A549 (cell line): Measurements from ENCODE around the gene TFAP2D.

Experiments used
- CTCF ChIP-seq: fragments of >200 bp; sonication (Bioruptor Twin); formaldehyde crosslinking; IDR thresholded peaks from 3 replicates; pipeline ENCODE4 v1.5.1; 2016
- HMGXB4 ChIP-seq: fragments of 250-450 bp; sonication (Bioruptor Pico); IDR thresholded peaks from 2 replicates; pipeline ENCODE4 v1.5.0; 2021; ENCODE audit warnings: mild to moderate bottlenecking, moderate library complexity, borderline replicate concordance
- HOXB13 ChIP-seq: fragments of 250-450 bp; sonication (Bioruptor Pico); IDR thresholded peaks from 2 replicates; pipeline ENCODE4 v1.5.0; 2020; ENCODE audit warnings: low read depth, mild to moderate bottlenecking, moderate library complexity
- KDM1A ChIP-seq: fragments of 200-600 bp; sonication (generic); IDR thresholded peaks from 2 replicates; pipeline ENCODE4 v1.6.1; 2016; ENCODE audit warnings: low read depth, mild to moderate bottlenecking
- NPAS2 ChIP-seq: fragments of 250-450 bp; sonication (Bioruptor Pico); IDR thresholded peaks from 2 replicates; pipeline ENCODE4 v1.8.0; 2022; ENCODE audit warnings: mild to moderate bottlenecking, moderate library complexity, borderline replicate concordance
- PHF8 ChIP-seq: fragments of 200-600 bp; sonication (generic); IDR thresholded peaks from 2 replicates; pipeline ENCODE4 v1.6.1; 2016; ENCODE audit warnings: low read depth, mild to moderate bottlenecking, antibody characterized with exemption, moderate library complexity, borderline replicate concordance
- POLR2A ChIP-seq: IDR thresholded peaks from 2 replicates; pipeline ENCODE4 v1.6.1; 2012; ENCODE audit warnings: mild to moderate bottlenecking, low read length
- REST ChIP-seq: fragments of 200-600 bp; sonication (generic); IDR thresholded peaks from 2 replicates; pipeline ENCODE4 v1.6.1; 2016; ENCODE audit warnings: antibody characterized with exemption, mild to moderate bottlenecking, moderate library complexity
- SMC3 ChIP-seq: fragments of >200 bp; sonication (Bioruptor Twin); formaldehyde crosslinking; IDR thresholded peaks from 3 replicates; pipeline ENCODE4 v1.6.1; 2018; ENCODE audit warnings: inconsistent platforms
- USF2 ChIP-seq: fragments of 450-650 bp; IDR thresholded peaks from 2 replicates; pipeline ENCODE4 v1.6.1; 2014; ENCODE audit warnings: antibody characterized with exemption

- TF ChIP-seq CTCF: no peak
- no peak for TF ChIP-seq REST
- TF ChIP-seq HMGXB4 (CRISPR knock-in tag): no peak
- no peak for TF ChIP-seq POLR2A
- TF ChIP-seq HOXB13 (CRISPR knock-in tag): no peak
- no peak for TF ChIP-seq USF2
- TF ChIP-seq PHF8: no peak
- no peak for TF ChIP-seq KDM1A
- TF ChIP-seq NPAS2: no peak
- no peak for TF ChIP-seq SMC3
Observed at GRCh38 chr6:50804283-50804682, 91.0 kb downstream of the TFAP2D start.
